ENCODE results near the gene PCNX1.

PCNX1 gene

DNA sequence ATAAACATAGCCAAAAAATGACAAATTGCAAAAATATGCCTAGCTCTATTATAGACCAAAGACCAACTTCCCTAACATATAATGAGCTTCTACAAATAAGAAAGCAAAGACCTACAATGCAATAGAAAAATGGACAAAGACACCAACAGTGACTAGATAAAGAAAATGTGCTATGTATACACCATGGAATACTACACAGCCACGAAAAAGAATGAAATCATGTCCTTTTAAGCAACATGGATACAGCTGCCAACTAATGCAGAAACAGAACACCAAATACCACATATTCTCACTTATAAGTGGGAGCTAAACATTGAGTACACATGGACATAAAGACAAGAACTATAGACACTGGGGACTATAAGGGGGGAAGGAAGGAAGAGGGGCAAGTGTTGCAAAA lies 10.9 kb upstream of the PCNX1 start:
- peaks cover 6% of the 10 kb centered on the region for H3K4me1 ChIP-seq (ENCODE audit: insufficient read depth, low read length)

DNA sequence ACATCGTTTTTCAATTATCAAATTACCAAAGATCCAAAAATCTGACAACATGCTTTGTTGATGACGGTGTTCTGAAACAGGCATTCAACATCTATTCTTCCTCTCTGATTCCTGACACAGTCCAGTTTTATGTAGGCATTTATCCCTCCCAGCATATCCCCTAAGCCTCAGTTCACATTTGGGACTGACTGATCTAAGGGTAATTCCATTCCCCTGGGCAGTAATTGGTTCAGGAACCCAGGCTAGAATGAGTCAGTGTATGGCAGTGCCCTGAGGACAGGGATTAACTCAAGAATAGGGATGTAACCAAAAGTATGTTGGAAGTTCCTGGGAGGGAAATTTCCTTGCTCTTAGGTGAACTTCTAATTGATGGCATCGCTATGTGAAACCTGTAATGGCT lies 10.3 kb upstream of the PCNX1 start:
- Histone ChIP-seq H3K36me3 (ENCODE audit: insufficient read depth, low read length) (no peaks in the 10 kb centered on the region), H3K4me1 (ENCODE audit: insufficient read depth, low read length) (peaks cover 6% of the 10 kb centered on the region), H3K9me3 (ENCODE audit: control insufficient read depth, insufficient read depth, low read length) (no peaks in the 10 kb centered on the region), H3K9ac (ENCODE audit: low read depth, low read length) (no peak overlapping the region)

More for the DNA sequence above, 10.9 kb upstream of the PCNX1 start:
- Histone ChIP-seq H3K9ac (ENCODE audit: low read depth, low read length) (no peak overlapping the region), H3K9me3 (ENCODE audit: control insufficient read depth, insufficient read depth, low read length) (no peaks in the 10 kb centered on the region), H3K36me3 (ENCODE audit: insufficient read depth, low read length) (no peaks in the 10 kb centered on the region)

DNA sequence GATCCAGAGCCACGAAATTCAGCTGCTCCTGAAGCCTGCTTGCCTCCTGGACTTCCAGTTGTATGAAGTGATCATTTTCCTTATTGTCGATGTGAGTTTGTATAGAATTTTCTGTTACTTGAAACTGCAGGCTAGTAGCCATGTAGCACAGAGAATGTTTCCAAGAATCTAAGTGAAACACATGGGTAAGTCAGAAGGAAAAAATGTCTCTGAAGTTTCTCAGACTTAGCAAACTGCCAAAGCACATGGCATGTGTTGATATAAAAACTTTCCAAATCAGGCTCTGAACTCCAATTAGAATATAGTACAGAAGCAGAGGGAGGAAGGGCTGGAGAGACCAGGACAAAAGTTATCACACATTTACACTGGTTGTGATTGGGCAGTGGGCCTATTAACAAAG lies 9.8 kb upstream of the PCNX1 start:
- Histone ChIP-seq H3K9me3 (ENCODE audit: control insufficient read depth, insufficient read depth, low read length) (no peaks in the 10 kb centered on the region), H3K4me1 (ENCODE audit: insufficient read depth, low read length) (peaks cover 6% of the 10 kb centered on the region), H3K36me3 (ENCODE audit: insufficient read depth, low read length) (no peaks in the 10 kb centered on the region), H3K9ac (ENCODE audit: low read depth, low read length) (no peak overlapping the region)

DNA sequence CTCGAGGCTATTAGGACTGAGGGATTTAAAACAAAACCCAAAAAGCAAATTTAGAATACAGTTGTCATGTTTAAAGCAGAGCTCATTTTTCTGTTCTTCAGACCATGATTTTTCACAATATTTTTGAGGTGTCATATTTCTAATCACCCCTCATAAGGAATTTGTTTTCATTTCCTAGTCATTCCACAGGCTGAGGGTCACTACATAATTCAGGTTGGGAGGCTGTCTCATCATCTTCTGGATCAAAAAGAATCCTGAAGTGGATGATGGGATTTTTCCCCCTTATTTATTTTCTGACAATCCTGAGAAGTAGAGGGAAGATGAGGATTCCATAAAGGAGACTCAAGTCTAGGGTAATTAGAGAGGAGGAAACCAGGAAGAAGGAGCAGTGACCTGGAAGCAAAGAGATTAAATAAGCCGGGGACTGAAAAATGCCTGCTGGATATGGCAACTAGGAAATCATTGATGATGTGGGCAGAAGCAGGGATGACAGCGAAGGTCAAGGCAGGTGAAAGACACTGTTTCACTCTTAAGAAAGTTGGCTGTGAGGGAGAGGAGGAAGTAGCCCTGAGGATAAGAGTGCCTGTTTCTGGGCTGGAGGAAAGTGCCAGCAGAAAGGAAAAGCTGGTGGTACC lies 9.0 kb upstream of the PCNX1 start:
- Histone ChIP-seq H3K4me1 (ENCODE audit: insufficient read depth, low read length) (peaks cover 6% of the 10 kb centered on the region), H3K36me3 (ENCODE audit: insufficient read depth, low read length) (no peaks in the 10 kb centered on the region), H3K9me3 (ENCODE audit: control insufficient read depth, insufficient read depth, low read length) (no peaks in the 10 kb centered on the region), H3K9ac (ENCODE audit: low read depth, low read length) (no peak overlapping the region)

DNA sequence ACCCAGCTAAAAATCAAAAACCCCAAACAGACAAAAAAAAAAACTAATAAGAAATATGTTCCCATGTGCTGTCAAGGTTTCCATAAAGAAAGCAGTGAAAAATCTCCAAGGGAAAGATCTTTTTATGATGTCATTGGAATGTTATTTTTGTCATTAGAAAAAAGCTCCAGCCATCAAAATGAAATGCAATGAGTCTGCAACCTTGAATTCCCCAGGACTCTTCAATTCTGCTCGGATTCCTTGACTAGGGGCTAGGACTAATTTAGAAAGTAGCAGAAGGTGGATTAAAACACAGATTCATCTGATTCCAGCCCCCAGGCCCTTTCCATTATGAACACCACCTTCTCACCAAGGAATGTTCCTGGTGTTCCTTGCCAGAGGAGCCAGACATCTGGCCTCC lies 6.0 kb upstream of the PCNX1 start:
- no peaks in the 10 kb centered on the region for H3K9me3 ChIP-seq (ENCODE audit: control insufficient read depth, insufficient read depth, low read length)
- peaks cover 6% of the 10 kb centered on the region; the same call in 1 of the 2 replicates for H3K4me1 ChIP-seq (ENCODE audit: insufficient read depth, low read length)
- no peak overlapping the region for H3K9ac ChIP-seq (ENCODE audit: low read depth, low read length)
- H3K36me3 ChIP-seq (ENCODE audit: insufficient read depth, low read length): no peaks in the 10 kb centered on the region

DNA sequence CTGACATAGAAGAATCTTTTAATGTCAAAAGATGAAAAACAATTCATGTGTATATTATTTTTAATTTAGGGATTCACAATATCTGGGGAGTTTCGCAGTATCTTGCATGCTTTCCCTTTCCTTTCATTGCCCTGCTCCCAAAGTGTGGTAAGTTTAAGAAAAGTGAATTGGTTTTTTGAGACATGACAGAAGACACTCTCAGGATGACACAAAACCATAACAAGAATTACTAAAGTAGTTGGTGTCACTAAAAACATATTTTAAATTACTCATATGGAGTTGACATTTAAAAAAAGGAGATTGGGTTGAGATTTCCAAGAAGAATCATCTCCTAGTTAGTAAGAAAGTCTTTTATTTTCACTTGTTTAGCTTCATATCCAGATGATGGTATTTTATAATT lies 5.1 kb upstream of the PCNX1 start:
- Histone ChIP-seq H3K36me3 (ENCODE audit: insufficient read depth, low read length) (no peaks in the 10 kb centered on the region), H3K9ac (ENCODE audit: low read depth, low read length) (no peak overlapping the region), H3K9me3 (ENCODE audit: control insufficient read depth, insufficient read depth, low read length) (no peaks in the 10 kb centered on the region), H3K4me1 (ENCODE audit: insufficient read depth, low read length) (peaks cover 6% of the 10 kb centered on the region; the same call in 1 of the 2 replicates)

DNA sequence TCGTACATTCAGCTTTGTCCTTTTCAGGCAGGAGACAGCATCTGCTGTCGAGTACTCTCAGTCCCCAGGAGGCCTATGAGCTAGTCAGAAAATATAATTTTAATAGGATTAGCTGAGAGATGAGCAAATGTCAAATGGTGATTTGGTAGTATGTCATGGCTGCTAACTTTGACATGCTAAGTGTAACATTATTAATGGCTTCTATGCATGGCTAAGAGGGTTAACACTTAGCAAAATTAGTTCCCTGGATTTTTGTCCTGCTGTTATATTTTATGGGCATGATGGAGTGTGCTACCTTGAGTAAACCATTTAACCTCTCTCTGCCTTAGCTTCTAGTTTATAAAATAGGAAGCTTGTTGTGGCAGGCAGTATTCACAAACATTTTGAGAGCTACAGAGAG lies 2.9 kb upstream of the PCNX1 start:
- Histone ChIP-seq H3K36me3 (ENCODE audit: insufficient read depth, low read length) (no peaks in the 10 kb centered on the region), H3K9me3 (ENCODE audit: control insufficient read depth, insufficient read depth, low read length) (no peaks in the 10 kb centered on the region), H3K9ac (ENCODE audit: low read depth, low read length) (no peak overlapping the region), H3K4me1 (ENCODE audit: insufficient read depth, low read length) (peaks cover 6% of the 10 kb centered on the region; the same call in 1 of the 2 replicates)

DNA sequence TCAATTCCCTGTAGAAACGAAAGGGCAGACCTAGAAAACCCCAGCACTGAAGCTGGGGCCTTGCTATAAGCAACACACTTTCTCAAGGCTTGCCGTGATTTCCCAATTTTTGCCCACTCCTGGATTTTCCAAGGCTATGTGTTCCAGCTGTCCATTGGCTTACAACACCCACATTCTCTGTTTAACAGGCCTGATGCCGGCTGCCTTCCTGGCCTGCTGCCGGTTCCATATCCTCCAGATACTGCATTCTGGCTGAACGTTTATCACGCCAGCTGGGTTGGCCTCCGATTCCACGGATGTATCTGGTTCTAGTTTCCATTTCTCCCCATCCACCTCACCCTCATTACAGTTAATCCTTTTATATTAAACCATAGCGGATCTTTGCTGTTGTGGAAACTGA lies 2.0 kb upstream of the PCNX1 start:
- peaks cover 6% of the 10 kb centered on the region; the same call in 1 of the 2 replicates for H3K4me1 ChIP-seq (ENCODE audit: insufficient read depth, low read length)
- H3K9me3 ChIP-seq (ENCODE audit: control insufficient read depth, insufficient read depth, low read length): no peaks in the 10 kb centered on the region
- no peaks in the 10 kb centered on the region for H3K36me3 ChIP-seq (ENCODE audit: insufficient read depth, low read length)
- H3K9ac ChIP-seq (ENCODE audit: low read depth, low read length): no peak overlapping the region

DNA sequence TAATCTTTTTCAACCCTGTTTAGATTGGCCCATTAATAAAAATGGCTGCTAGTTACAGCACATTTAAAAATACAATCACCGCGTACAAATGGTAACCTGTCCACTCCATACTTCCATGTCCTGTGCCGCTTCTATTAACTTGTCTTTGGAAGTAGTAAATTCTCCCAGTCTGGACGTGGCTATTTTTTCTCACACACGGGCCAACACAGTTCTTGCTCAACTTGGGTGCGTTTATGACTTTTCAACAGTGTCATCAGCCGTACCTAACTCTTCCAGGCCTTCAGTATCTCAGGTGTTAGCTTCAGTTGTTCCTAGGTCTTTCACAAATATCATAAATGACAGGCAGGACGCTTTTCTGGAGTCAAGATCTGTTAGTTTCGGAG lies 475 bp upstream of the PCNX1 start:
- H3K9me3 ChIP-seq (ENCODE audit: control insufficient read depth, insufficient read depth, low read length): no peaks in the 10 kb centered on the region
- peak overlapping the region; percentile 79 for H3K9ac ChIP-seq (ENCODE audit: low read depth, low read length)
- no peaks in the 10 kb centered on the region for H3K36me3 ChIP-seq (ENCODE audit: insufficient read depth, low read length)
- peaks cover 6% of the 10 kb centered on the region; the same call in 1 of the 2 replicates for H3K4me1 ChIP-seq (ENCODE audit: insufficient read depth, low read length)

DNA sequence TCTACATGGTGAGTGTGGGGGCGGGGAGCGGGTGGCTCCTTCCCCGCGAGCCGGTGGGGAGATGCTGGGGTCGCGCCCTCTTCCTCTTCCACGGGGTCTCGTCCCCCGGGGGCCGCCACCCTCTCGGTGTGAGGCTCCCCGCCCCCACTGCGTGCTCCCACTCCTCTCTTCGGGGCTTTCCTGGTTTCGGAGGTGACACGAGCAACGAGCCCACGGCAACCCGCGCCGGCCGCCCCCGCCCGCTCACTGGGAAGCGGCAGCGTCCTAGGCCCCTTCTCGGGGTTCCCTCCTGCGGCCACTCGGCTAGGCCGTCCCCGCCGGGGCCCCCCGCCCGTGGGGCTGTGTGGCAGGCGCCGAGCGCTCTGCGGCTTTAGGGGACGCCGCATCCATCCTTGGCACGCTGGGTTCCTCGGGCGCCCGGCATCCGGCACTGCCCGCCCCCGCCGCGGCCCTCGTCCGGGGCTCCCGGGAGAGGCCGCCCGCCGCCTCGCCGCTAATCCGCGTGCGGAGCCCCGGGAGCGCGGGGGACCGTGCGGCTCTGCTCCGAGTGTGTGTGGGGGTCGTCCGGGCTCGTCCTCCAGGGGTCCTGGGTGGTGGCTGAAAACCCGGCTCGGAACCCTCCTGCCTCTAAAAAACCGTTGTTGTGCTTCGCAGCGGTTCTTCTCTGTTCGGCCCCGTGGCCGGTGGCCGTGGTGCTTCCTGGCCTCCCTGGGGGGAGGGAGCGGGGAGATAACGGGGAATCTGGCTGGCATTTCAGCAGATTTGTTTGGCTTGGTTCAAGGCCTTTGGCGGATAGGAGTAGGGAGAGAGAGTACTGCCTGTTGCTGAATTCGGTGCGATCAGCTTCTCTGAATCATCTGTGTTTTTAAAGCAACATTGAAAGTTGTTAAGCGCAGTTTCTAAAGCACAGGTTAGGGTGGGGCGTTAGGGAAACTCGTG lies 1.0 kb downstream of the PCNX1 start:
- peaks cover 6% of the 10 kb centered on the region; the same call in 1 of the 2 replicates for H3K4me1 ChIP-seq (ENCODE audit: insufficient read depth, low read length)
- no peaks in the 10 kb centered on the region for H3K9me3 ChIP-seq (ENCODE audit: control insufficient read depth, insufficient read depth, low read length)
- H3K9ac ChIP-seq (ENCODE audit: low read depth, low read length): peak overlapping the region; percentile 97
- H3K36me3 ChIP-seq (ENCODE audit: insufficient read depth, low read length): no peaks in the 10 kb centered on the region

DNA sequence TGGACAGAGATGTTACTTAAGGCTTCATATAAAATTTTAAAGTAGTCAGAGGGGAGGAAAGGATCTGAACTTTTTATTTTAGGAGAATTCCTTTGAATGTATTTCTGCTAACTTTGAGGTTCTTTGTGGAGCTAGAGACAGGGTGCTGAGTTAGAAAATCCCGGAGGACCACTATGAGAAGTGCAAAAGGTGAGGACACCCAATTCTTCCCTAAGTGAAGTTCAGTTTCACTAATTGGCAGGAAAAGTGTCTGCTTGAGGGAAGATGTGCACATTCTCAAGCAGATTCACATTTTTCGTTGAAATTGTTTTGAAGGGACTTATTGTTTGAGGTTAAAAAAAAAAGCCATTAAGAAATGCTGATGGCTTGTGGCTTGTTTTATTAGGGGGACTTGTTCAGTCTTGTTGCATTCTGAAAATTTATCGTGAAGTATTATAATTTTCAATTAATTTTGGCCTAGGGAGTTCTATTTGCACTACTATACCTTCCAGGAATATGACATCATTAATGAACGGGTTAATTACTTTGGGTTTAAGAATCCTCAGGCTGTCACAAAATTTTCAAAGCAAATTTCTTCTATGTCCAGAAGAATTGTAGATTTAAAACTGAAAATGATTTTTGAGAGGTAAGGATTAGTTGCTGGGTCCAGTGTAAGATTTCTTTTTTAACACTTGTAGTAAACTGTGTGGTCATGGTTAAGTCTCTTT lies 1.8 kb downstream of the PCNX1 start:
- Histone ChIP-seq H3K9ac (ENCODE audit: low read depth, low read length) (peak overlapping the region; percentile 97), H3K4me1 (ENCODE audit: insufficient read depth, low read length) (peaks cover 6% of the 10 kb centered on the region; the same call in 1 of the 2 replicates), H3K9me3 (ENCODE audit: control insufficient read depth, insufficient read depth, low read length) (no peaks in the 10 kb centered on the region), H3K36me3 (ENCODE audit: insufficient read depth, low read length) (no peaks in the 10 kb centered on the region)

DNA sequence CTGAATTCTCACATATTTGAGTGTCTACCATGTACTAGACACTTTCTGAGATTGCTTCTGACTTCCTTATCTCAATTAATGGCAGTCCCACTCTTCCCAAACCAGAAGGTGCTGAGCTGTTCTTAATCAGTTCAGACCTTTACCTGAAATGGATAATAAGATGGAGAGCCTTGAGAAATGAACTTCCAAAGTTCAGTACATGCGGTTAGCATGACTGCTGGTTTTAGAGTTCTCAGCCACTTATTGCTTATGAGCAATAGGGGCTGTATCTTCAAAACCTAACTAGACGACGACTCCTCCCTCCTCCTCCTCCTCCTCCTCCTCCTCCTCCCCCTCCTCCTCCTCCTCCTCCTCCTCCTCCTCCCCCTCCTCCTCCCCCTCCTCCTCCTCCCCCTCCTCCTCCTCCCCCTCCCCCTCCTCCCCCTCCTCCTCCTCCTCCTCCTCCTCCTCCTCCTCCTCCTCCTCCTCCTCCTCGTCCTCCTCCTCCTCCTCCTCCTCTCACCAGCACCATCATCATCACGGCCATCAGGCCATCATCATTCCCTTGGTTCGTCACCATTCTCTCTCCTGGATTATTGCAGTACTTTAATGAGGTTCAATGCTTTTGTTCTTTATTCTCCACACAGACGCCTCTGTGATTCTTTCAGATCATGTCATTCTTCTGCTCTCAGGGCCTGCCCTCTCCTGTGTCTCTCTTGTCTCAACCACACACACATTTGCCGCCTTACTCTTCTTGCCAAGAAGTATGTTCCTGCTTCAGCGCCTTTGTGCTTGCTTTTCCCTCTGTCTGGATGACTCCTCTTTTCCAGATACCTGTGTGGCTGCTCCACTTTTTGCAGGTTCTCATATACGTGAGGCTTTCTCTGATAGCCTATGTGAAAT lies 2.7 kb downstream of the PCNX1 start:
- H3K36me3 ChIP-seq (ENCODE audit: insufficient read depth, low read length): no peaks in the 10 kb centered on the region
- peaks cover 3% of the 10 kb centered on the region; the same call in 1 of the 2 replicates for H3K4me1 ChIP-seq (ENCODE audit: insufficient read depth, low read length)
- peak overlapping the region; percentile 6; the same call in 1 of the 2 replicates for H3K9ac ChIP-seq (ENCODE audit: low read depth, low read length)

DNA sequence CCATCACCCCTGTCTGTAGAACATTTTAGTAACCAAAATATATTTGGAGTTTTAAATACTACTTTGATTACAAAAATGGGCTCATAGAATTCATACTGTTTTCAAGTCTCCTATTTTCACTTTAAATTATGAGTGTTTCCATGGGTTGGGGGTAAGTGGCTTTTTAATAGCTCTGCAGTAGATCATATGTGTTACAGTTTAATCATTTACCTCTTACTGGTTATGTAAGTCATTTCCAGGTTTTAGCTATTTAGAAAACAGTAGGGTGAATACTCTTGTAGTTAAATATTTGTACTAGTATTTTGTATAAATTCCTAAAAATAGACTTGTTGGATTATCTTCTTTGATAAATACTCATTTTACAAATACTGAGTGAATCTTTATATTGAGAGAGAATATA lies 8.2 kb downstream of the PCNX1 start:
- no peak overlapping the region for H3K9ac ChIP-seq (ENCODE audit: low read depth, low read length)
- peaks cover 3% of the 10 kb centered on the region; the same call in 1 of the 2 replicates for H3K36me3 ChIP-seq (ENCODE audit: insufficient read depth, low read length)
- peaks cover 6% of the 10 kb centered on the region; the same call in 1 of the 2 replicates for H3K4me1 ChIP-seq (ENCODE audit: insufficient read depth, low read length)
- H3K9me3 ChIP-seq (ENCODE audit: control insufficient read depth, insufficient read depth, low read length): no peaks in the 10 kb centered on the region

More for the DNA sequence above, 2.7 kb downstream of the PCNX1 start:
- H3K9me3 ChIP-seq (ENCODE audit: control insufficient read depth, insufficient read depth, low read length): no peaks in the 10 kb centered on the region
